Astrocyte of the cerebellum (primary cell): Measurements from ENCODE around the gene SMOC1.

Experiments
- DNase-seq: peaks from one replicate; pipeline ENCODE4 v3.0.0-alpha.2; 2011; ENCODE audit warnings: low read depth
- H3K4me3 ChIP-seq: 2 replicates; pipeline ENCODE4 v1.5.1; 2011; ENCODE audit warnings: mild to moderate bottlenecking, low read depth, low read length, moderate library complexity
- CTCF ChIP-seq: IDR thresholded peaks from 2 replicates; pipeline ENCODE4 v1.5.1; 2012; ENCODE audit warnings: low read length, low read depth, moderate library complexity, mild to moderate bottlenecking; ENCODE audit errors: missing control alignments
- in situ Hi-C: cut with HindIII; loops from 2 replicates; pipeline ENCODE4 v1.10.0; 2017; ENCODE audit warnings: low sequenced_read_pairs

Gene SMOC1

DNA sequence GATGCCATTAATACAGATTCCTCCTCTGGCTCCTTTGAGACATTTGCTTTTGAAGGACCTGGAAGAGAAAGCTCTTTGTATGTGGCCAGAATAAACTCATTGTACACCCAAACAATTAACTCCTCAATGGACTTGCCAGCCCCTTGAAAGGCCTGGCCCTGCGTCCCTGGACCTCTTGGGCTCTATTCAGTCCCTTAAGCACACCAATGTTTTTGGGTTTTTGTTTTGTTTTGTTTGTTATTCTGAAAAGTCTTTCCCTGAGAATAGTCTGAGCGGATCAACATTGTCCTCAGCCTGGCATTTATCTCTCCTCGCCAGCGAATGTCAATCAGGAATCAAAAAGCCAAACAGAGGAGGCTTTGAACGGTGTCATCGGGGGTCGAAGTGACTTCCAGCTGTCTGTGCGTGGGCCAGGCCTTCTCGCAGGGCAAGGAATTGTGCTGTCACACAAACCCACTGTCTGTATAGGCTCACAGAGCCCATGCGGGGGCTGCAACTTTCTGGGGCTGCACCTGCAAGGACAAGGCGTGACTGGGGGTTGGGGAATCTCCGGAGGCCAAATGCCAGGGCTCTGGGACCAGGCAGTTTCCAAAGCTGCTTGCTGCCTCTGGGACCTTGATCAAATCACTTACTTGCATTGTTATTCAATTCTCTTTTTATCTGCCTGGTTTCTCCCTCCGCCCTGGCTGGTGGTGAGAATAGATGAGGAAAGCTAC is 108.3 kb downstream of the SMOC1 start:
- H3K4me3 ChIP-seq = no peak overlapping the region
- TF ChIP-seq CTCF = no peak
- DNase-seq = no peak
- in situ Hi-C loops = no loop called here

GRCh38 chr14:69988979-69989378 is 109.8 kb downstream of the SMOC1 start:
- no peak for DNase-seq
- no peak for TF ChIP-seq CTCF
- in situ Hi-C loops = no loop called here
- no peak overlapping the region for H3K4me3 ChIP-seq

DNA sequence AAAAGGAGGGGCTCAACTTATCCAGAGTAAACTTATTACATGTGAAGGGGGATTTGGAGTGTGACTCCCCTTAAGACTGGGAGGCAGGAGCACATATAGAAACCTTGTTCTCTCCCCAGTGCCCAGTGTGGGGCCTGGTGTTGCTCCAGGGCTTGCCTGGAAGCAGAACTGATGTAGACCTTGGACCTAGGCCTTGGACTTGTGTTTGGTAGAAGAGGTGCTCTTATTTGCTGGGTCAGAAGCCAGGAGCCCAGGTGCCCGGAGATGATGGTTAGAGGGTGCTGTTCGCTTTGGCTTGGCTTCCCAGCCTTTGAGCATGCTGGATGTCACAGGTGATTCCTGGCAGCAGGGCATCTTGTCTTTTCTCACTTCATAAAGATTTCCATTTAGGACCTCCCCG is 110.4 kb downstream of the SMOC1 start:
- TF ChIP-seq CTCF = no peak
- H3K4me3 ChIP-seq = no peak overlapping the region
- no peak for DNase-seq
- in situ Hi-C loops = no loop called here

DNA sequence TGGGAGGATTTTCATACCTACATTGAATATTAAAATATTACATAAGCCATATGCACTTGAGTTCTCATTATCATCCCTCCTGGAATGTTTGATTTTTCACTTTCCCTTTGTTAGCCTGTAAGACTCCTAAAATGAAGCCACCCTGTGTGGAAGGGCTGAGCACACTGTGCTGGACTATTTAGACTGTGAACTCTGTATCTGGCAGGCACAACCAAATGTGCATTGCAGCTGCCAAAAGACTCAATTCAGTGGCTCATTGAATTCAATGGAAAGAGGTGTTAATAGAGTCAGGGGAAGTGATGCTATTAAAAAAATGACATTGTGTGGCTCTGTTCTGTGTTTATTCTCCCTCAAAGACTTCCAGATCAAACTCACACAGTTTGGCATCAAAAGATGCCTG is 111.1 kb downstream of the SMOC1 start:
- DNase-seq = no peak
- H3K4me3 ChIP-seq = no peak overlapping the region
- in situ Hi-C loops = no loop called here
- TF ChIP-seq CTCF = no peak

DNA sequence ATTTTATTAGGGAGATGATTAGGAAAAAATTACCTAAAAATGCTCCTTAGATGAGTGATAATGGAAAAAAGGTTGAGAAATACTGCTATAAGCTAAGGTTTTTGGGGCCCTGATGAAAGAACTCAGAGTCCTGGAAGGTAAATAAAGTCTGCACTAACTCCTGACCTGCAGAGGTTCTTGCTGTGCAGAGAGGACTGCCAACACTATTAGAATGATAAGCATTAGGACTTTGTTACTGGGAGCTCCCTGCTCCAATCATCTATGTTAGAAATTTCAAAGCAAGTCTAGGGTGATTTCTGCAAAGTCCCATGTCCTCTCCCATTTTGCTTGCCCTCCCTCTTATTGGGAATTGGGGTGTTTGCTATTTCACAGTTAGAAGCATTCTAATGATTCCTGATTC is 112.2 kb downstream of the SMOC1 start:
- no peak for DNase-seq
- in situ Hi-C loops = no loop called here
- TF ChIP-seq CTCF = no peak
- H3K4me3 ChIP-seq = no peak overlapping the region

- in situ Hi-C loops = no loop called here
- TF ChIP-seq CTCF = no peak
- no peak overlapping the region for H3K4me3 ChIP-seq
- DNase-seq = no peak
Observed at GRCh38 chr14:69992564-69992963, 113.3 kb downstream of the SMOC1 start.

- H3K4me3 ChIP-seq = no peak overlapping the region
- in situ Hi-C loops = no loop called here
- DNase-seq = no peak
- no peak for TF ChIP-seq CTCF
Observed at GRCh38 chr14:69993326-69993725, 114.1 kb downstream of the SMOC1 start.
